Right cardiac atrium (tissue), 5 donors: ENCODE data around the gene DICER1. TPM values are rescaled to one million over a fixed set of nuclear protein-coding genes. Genes with fewer than 3 reads are reported as not detected.

Experiments
- ATAC-seq, 2 donors: fragments of 200-7000 bp; cut with Tn5 transposase; one replicate each; pipeline versions ENCODE4 v1.8.0 to v1.9.1; 2020; ENCODE audit warnings: moderate library complexity in 2 of 2, mild to moderate bottlenecking in 1 of 2
- DNase-seq, 3 donors: peaks; one replicate each; pipeline ENCODE4 v3.0.0-alpha.2; 2020
- H3K27ac ChIP-seq: one replicate; pipeline ENCODE4 v1.5.1; 2013; ENCODE audit warnings: mild to moderate bottlenecking, low read length, control low read depth, moderate library complexity
- H3K27me3 ChIP-seq: one replicate; pipeline ENCODE4 v1.6.1; 2013; ENCODE audit not compliant: control insufficient read depth, insufficient read depth
- H3K4me1 ChIP-seq: one replicate; pipeline ENCODE4 v1.6.1; 2013; ENCODE audit warnings: low read length; ENCODE audit not compliant: control insufficient read depth, insufficient read depth
- H3K4me3 ChIP-seq: one replicate; pipeline ENCODE4 v1.5.1; 2013; ENCODE audit warnings: low read length, control low read depth
- H3K9me3 ChIP-seq: one replicate; pipeline ENCODE4 v1.6.1; 2013; ENCODE audit warnings: low read length; ENCODE audit not compliant: control insufficient read depth
- WGBS: extraction: QIAGEN DNeasy Blood & Tissue Kit; methylation state at CpG from one replicate; pipeline ENCODE4 v1.1.7; 2013; 5-methylcytosine and 5-hydroxymethylcytosine counted together
- intact Hi-C, 4 donors: fragments of 100-400 bp; cut with DNase I; formaldehyde crosslinking; loops; one replicate each; pipeline versions ENCODE4 v1.11.0 to v1.14.0; 2022 to 2023
- polyA plus RNA-seq: library from polyadenylated mRNA; stranded (reverse); fragments of 200-250 nt; gene quantifications from one replicate; pipeline ENCODE4 v1.2.3, GENCODE V29; 2013
- total RNA-seq, 4 donors: library from RNA; stranded (reverse); fragmentation: NEBNext Ultra II Directional; extraction: Animal tissue kit (Norgen Biotek cat#: 25700); gene quantifications; one replicate each; pipeline ENCODE4 v1.2.1, GENCODE V29; 2021
- donor health status: healthy with polysubstance abuse.
- donor health status: DM: no; HTN: yes; CAD: no.
- donor health status: DM: no; HTN: no; CAD: no.
- donor health status: DM: no; HTN: yes; CAD: no; lungs with severe emphysema.
- donor health status: DM: yes; HTN: yes; CAD: no.

Gene DICER1
- total and polyA plus RNA-seq, 5 donors, result 6.8 to 30.4 (median 24.5) TPM

DNA sequence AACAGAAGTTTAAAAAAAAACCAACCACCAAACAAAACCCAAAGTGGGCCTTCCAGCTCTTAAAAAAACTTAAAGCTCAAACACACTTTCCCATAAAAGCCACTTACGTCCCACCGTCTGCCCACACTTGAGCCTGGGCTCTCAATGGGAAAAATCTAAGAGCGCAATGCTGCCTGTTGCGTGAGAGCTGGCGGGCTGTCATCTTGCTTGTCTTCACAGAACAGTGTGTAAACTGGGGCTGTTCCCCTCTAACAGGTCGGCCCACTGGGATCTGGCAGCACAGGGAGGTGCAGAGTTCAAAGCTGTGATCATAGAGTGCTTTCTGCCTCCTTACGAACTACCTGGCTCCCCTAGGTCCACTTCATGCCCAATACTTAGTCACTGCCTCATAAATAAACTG, 80.0 kb downstream of the DICER1 start:
- no peak for DNase-seq
- WGBS, result 88% methylated on average over 7 of the region's 7 CpGs
- no peaks in the 10 kb centered on the region for H3K9me3 ChIP-seq

DNA sequence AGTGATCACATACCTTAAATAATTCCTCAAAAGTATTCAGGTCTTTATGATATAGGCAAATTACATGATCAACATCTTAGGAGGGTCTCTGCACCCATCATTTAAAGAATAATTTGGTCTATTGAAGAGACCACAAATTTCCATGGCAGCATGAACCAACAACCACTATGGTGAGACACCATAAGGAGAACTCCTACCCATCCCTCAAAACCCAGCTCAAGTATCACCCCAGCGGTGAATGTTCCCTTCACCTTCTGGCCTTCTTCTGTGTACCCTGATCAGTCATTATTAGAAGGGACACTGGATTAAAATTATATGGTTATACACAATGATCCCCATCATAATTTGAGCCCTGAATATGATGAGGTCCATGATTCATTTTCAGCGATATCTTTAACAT, 81.5 kb downstream of the DICER1 start:
- intact Hi-C loops, result no loop called here
- H3K27ac ChIP-seq, result no peak overlapping the region
- no peak for DNase-seq
- no peak for ATAC-seq
- H3K4me3 ChIP-seq, result no peak overlapping the region
- no peaks in the 10 kb centered on the region for H3K27me3 ChIP-seq
- no peaks in the 10 kb centered on the region for H3K4me1 ChIP-seq
- 98% methylated on average over 2 of the region's 2 CpGs for WGBS
- no peaks in the 10 kb centered on the region for H3K9me3 ChIP-seq

More for the DNA sequence above, 80.0 kb downstream of the DICER1 start:
- intact Hi-C loops, result no loop called here
- H3K27me3 ChIP-seq, result no peaks in the 10 kb centered on the region
- ATAC-seq, result no peak
- H3K4me1 ChIP-seq, result no peaks in the 10 kb centered on the region
- H3K27ac ChIP-seq, result no peak overlapping the region
- no peak overlapping the region for H3K4me3 ChIP-seq

DNA sequence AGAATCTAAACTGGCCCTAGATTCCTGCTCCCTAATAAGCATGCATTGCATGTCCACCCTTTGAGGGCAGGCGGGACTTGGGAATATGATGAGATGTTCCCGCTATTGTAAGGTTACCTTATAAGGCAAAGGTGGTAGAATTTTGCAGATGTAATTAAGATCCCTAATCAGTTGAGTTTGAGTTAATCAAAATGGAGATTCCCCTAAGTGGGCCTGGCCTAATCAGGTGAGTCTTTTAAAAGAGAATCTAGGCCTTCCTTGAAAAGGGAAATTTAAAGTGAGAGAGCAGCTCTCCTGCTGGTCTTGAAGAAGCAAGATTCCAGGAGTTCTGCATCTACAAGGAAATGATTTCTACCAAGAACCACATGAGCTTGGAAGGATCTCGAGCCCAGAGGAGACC, 83.4 kb downstream of the DICER1 start:
- DNase-seq (no peak), ATAC-seq (no peak)
- no peaks in the 10 kb centered on the region for H3K27me3 ChIP-seq
- intact Hi-C loops, result no loop called here
- no peaks in the 10 kb centered on the region for H3K9me3 ChIP-seq
- WGBS, result 95% methylated on average over 3 of the region's 3 CpGs
- no peak overlapping the region for H3K27ac ChIP-seq
- H3K4me1 ChIP-seq, result no peaks in the 10 kb centered on the region
- H3K4me3 ChIP-seq, result no peak overlapping the region

DNA sequence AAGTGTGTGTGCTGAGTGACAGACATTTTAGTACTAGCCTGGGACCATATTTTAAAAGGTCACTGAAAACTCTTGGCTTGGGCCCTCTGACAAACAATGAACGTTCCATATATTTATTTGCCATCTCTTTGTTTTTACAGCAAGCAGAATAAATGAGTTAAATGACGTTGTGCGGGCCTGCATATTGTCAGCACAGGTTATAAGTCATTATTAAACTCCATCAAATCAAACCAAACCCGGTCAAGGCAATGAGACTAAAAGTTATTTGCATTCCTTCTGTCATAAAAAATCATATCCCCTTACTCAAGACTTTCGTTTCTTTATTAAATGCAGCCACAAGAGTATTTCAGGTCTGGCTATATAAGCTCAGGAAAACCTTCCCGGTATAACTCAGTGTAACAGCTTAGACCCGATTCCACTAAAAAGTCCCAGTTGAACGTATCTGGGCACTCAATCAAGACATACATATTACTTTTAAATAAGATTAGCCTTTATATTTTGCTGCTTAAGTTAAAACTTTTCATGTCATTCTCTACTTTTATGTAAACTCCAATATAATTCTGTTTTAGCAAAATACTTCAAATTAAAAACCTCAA, 84.9 kb downstream of the DICER1 start:
- WGBS, result 78% methylated on average over 8 of the region's 8 CpGs
- Histone ChIP-seq H3K9me3 (no peaks in the 10 kb centered on the region), H3K4me1 (no peaks in the 10 kb centered on the region), H3K4me3 (no peak overlapping the region), H3K27me3 (no peaks in the 10 kb centered on the region), H3K27ac (no peak overlapping the region)
- no peak for ATAC-seq
- DNase-seq, result no peak
- intact Hi-C loops, result no loop called here

DNA sequence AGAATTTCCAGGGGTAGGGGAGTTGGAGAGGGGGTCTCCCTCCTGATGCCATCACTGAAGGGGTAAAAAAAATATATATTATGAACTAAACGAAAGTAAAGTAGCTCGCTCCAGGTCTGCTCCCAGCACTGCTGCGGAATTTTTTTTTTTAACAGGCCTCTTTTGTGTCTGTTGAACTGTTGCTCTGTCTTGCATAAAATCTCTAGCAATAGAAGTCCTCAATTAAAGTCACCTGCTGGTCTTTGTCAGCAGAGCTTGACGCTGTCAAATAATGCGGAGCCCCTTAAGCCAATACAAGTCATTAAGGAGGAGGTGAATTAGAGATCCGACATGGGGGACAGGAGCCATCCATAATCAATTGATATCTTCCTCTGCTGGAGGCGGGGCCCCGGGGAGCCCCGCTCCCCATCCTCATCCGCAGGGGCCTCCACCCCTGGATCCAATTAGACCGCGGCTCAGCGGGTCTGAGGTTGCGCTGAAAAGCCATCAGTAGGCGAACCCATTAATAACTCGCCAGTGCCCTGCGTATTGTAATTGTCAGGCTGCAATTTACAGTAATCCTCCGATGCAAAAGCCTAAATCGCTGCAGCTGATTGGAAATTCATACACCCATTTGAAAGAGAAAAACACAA, 85.6 kb downstream of the DICER1 start:
- DNase-seq, result no peak
- no peaks in the 10 kb centered on the region for H3K9me3 ChIP-seq
- no peaks in the 10 kb centered on the region for H3K4me1 ChIP-seq
- WGBS, result 84% methylated on average over 19 of the region's 19 CpGs
- no peak for ATAC-seq
- no peaks in the 10 kb centered on the region for H3K27me3 ChIP-seq
- no peak overlapping the region for H3K27ac ChIP-seq
- no peak overlapping the region for H3K4me3 ChIP-seq
- intact Hi-C loops, result no loop called here

DNA sequence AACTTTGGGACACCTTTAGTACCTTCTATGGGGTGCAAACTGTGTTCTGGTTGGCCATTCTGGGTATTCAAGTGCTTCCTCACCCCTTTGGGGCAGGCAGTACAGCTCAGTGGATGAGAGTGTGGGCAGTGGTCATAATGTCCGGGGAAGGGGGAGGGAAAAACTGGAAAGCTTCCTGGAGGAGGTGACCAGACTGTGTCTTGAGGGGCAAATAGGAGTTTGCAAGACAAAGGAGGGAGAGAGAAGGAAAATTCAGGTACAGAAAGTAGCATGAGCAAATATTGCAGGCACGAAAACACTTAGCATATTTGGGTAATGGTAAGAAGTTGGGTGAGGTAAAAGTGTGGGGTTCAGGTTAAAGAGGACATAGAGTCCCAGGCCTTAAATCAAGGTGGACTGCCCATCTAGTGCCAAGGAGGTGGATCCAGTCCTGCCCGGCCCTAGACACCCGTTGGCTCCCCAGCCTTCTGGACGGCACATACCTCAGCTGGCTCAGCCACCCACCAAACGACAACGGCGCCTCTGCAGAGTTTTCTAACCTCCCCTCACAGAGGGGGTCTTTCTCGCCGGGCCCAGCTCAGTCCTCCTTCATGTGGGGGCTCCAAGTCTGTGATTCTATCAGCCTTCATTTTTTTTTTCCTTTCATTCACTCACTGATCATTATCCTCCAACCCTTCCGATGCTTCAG, 86.4 kb downstream of the DICER1 start:
- no peaks in the 10 kb centered on the region for H3K9me3 ChIP-seq
- ATAC-seq (no peak), DNase-seq (no peak)
- H3K4me3 ChIP-seq, result no peak overlapping the region
- WGBS, result 73% methylated on average over 11 of the region's 11 CpGs
- no peak overlapping the region for H3K27ac ChIP-seq
- no peaks in the 10 kb centered on the region for H3K27me3 ChIP-seq
- intact Hi-C loops, result no loop called here
- H3K4me1 ChIP-seq, result no peaks in the 10 kb centered on the region

DNA sequence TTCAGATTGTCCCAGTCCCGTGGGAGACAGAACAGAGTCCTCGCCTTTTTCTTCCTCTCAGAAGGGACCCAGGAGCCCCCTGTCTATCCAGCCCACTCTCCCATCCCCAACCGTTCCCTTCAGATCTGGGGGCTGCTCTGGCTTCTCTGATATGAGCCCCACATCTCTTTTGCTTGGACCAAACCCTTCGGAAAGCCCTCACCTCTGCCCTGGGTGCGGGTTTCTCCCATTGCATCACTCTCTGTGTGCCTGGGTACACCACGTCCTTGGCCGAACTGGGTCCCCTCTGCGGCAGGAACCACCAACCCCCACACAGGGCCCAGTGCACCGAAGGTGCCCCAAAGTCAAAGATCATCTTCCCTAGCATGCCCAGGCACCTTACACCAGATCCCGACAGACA, 87.8 kb downstream of the DICER1 start:
- Histone ChIP-seq H3K4me3 (no peak overlapping the region), H3K27ac (no peak overlapping the region), H3K9me3 (no peaks in the 10 kb centered on the region), H3K4me1 (no peaks in the 10 kb centered on the region), H3K27me3 (no peaks in the 10 kb centered on the region)
- WGBS, result 88% methylated on average over 10 of the region's 10 CpGs
- peak in 1 of 2 donors; percentile 11 for ATAC-seq
- intact Hi-C loops, result no loop called here
- DNase-seq, result no peak

DNA sequence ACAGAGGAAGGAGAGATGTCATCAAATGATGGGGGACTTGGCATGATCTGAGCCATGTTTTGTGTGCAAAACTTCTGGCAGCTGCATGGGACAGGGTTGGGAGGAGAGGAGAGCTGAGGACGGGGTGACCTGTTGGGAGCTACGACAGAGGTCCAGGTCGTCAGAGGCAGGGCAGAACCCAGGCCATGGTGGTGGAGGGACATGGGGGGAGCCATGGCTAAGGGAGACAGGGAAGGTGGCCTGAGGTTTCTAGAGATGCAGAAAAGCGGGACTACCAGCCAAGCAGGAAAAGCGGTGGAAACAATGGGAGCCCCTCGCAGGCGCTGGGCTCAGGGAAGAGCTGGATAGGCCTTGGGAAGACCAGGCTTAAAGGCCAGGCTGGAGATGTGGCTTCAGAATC, 88.3 kb downstream of the DICER1 start:
- H3K4me1 ChIP-seq, result no peaks in the 10 kb centered on the region
- H3K27me3 ChIP-seq, result no peaks in the 10 kb centered on the region
- intact Hi-C loops, result no loop called here
- no peaks in the 10 kb centered on the region for H3K9me3 ChIP-seq
- no peak for ATAC-seq
- H3K4me3 ChIP-seq, result no peak overlapping the region
- 59% methylated on average over 7 of the region's 7 CpGs for WGBS
- DNase-seq, result no peak
- no peak overlapping the region for H3K27ac ChIP-seq

DNA sequence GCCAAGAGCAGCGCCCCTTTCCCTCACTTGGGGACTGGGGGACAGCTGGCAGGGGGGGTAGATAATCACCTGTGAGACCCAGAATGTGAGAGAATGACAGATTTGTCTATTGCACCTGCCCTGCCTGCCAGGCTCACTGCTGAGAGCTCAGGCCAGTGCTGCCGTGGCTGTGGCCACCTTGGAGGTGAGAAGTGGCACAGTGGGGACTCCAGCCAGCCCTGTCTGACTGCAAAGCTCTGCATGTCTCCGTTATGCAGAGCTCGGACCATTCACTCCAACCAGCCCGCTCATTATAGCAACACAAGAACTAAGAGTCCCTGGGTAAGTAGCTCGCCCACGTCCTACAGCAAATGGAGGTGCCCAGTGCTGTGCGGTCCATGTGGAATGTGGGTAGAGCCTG, 88.8 kb downstream of the DICER1 start:
- no peaks in the 10 kb centered on the region for H3K27me3 ChIP-seq
- H3K27ac ChIP-seq, result no peak overlapping the region
- H3K9me3 ChIP-seq, result no peaks in the 10 kb centered on the region
- WGBS, result 66% methylated on average over 8 of the region's 8 CpGs
- ATAC-seq (no peak), DNase-seq (no peak)
- no peak overlapping the region for H3K4me3 ChIP-seq
- intact Hi-C loops, result no loop called here
- no peaks in the 10 kb centered on the region for H3K4me1 ChIP-seq

DNA sequence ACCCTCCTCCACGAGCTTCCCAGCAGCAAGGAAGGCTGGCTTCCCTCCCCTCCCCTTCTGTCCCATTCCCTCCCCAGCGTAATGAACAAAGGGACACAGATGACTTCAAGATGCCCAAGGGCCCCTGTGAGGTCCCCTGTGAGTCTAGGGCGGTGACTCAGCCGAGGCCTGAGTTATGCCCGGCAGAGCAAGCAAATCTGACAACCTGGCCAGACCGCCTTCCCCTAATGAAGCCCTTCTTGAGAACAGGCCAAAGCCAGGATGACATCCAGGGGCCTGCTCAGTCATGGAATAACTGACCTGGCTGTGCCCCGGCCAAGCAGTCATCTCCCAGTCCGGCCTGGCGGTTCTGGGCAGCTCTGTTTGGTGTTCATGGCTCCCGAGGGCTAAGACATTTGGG, 89.2 kb downstream of the DICER1 start:
- no peaks in the 10 kb centered on the region for H3K27me3 ChIP-seq
- 76% methylated on average over 10 of the region's 10 CpGs for WGBS
- no peak for ATAC-seq
- H3K4me1 ChIP-seq, result no peaks in the 10 kb centered on the region
- H3K9me3 ChIP-seq, result no peaks in the 10 kb centered on the region
- no peak overlapping the region for H3K4me3 ChIP-seq
- no peak overlapping the region for H3K27ac ChIP-seq
- intact Hi-C loops, result no loop called here
- DNase-seq, result no peak

DNA sequence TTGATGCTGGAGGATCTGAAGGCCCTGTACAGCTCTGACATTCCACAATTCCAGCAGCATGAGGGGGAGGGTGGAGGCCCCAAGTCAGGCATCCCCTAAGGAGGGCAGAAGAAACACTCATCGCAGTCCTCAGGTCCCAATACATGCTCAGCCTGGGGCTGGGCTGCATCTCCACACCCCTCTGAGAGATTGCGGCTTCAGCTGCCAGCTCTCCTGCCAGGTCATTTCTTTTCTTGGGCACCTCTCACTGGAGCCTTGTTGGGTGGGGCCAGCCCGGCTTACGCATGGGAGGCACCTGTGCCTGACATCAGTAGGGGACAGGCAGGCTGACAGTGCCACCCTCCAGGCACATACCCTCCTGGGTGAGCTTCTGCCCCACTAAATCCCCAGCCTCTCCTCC, 89.8 kb downstream of the DICER1 start:
- no peak for ATAC-seq
- no peak for DNase-seq
- Histone ChIP-seq H3K27me3 (no peaks in the 10 kb centered on the region), H3K4me1 (no peaks in the 10 kb centered on the region), H3K9me3 (no peaks in the 10 kb centered on the region), H3K27ac (no peak overlapping the region), H3K4me3 (no peak overlapping the region)
- intact Hi-C loops, result no loop called here
- 94% methylated on average over 4 of the region's 4 CpGs for WGBS
